Measurements from ENCODE around the gene CIDEB.
A peak's percentile ranks its signal among the peaks of the same experiment; 100 is the strongest.

The CIDEB gene

DNA sequence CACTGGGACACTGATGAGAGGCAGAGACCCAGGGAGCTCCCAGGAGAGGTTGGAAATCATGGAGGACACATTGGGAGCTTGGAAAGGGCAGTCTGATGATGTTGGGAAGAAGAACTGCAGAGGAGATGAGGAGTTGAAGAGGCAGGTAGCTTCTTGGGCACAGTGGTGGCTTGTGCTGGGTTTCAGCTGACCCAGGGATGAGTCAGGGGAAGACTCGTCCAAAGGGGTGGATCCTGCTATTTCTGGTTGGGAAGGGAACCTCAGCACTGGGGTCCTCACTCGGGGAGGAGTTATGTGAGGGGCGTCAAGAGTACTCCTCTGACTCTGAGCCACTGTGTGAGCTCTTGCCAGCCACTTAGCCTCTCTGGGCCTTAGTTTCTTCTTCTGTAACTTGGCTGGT lies 15.6 kb upstream of the CIDEB start:
- Mint-ChIP-seq H3K4me1 (peaks cover 10% of the 10 kb centered on the region), H3K27ac (no peak overlapping the region), H3K4me3 (no peak overlapping the region), H3K36me3 (no peaks in the 10 kb centered on the region), H3K27me3 (no peaks in the 10 kb centered on the region), H3K9me3 (no peaks in the 10 kb centered on the region)

DNA sequence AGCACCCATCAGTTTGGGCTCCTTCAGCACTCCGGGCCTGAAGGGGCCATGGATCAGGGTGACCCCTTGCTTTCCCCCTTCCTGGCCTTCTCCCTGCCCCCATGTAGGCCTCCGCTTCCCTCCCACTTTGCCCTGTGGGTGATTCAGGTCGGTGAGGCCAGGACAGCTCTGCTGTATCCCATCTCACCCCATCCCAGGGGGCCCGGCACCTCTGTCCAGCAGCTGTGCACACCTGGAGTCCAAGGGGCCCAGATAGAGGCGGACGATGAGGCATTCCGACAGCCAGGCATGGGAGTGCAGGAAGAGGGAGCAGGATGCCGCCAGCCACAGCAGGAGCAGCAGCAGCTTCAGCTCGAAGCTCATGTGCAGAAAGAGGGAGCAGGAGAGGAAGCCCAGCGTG lies 14.9 kb upstream of the CIDEB start:
- Mint-ChIP-seq H3K27me3 (no peaks in the 10 kb centered on the region), H3K4me3 (no peak overlapping the region), H3K9me3 (no peaks in the 10 kb centered on the region), H3K27ac (no peak overlapping the region), H3K4me1 (peaks cover 10% of the 10 kb centered on the region), H3K36me3 (no peaks in the 10 kb centered on the region)

DNA sequence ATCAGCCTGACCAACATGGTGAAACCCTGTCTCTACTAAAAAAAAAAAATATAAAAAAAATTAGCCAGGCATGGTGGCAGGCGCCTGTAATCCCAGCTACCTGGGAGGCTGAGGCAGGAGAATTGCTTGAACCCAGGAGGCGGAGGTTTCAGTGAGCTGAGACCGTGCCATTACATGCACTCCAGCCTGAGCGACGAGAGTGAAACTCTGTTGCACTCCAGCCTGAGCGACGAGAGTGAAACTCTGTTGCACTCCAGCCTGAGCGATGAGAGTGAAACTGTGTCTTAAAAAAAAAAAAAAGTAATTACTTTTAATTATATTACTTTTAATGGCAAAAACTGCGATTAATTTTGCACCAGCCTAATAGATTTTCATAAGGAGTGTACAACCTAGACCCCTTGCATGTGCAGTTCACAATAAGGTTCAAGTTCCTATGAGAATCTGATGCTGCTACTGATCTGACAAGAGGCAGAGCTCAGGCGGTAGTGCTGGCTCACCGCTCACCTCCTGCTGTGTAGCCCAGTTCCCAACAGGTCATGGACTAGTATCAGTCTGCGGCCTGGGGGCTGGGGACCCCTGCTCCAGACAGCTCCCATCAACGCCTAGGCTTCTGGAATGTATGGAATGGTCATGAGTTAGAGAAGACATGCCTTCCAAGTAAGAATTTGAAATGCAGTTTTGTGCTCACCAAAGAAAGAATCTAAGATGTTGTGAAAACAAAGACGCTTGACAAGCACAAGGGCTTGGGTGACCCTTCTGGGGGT lies 13.6 kb upstream of the CIDEB start:
- no peaks in the 10 kb centered on the region for H3K27me3 Mint-ChIP-seq
- H3K4me1 Mint-ChIP-seq: peaks cover 10% of the 10 kb centered on the region
- peaks cover 2% of the 10 kb centered on the region for H3K36me3 Mint-ChIP-seq
- H3K27ac Mint-ChIP-seq: no peak overlapping the region
- H3K4me3 Mint-ChIP-seq: no peak overlapping the region
- no peaks in the 10 kb centered on the region for H3K9me3 Mint-ChIP-seq

DNA sequence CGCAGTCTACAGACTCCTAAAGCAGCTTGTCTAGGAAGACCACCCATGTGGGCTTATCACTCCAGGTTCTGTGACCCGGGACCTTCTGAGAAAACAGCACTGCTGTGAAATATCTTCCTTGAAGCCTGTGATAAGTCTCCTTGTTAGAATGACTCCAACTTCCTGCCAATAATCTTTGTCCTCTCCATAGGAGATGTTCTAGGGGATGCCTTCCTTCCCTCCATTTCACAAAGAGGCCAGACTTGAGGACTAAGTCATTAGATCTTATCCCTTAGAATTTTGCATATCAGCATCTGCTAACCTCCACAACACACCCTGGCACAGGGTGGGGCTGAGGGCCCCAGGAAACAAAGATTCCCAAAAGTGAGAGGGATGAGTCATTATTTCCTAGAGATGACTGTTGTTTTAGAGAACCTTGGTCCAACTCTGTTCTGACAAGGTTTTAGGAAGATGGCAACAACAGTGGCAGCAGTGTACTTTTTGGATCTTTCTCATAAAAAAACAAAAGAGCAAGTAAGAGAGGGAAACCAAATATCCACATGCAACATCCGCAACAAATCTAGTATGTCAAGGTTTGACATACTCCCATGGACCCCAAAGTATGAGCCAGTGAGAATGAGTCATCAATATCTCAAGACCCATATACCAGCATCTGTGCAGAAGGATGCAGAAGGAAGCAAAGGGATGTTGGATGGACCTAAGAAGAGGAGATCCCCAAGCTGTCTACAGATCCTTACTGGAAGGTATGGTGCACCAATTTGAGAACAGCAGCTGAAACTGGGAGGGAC lies 9.6 kb upstream of the CIDEB start:
- Mint-ChIP-seq H3K27ac (peak overlapping the region; percentile 35), H3K36me3 (peaks cover 2% of the 10 kb centered on the region), H3K4me3 (peak overlapping the region; percentile 7), H3K9me3 (no peaks in the 10 kb centered on the region), H3K27me3 (no peaks in the 10 kb centered on the region), H3K4me1 (peaks cover 43% of the 10 kb centered on the region)

DNA sequence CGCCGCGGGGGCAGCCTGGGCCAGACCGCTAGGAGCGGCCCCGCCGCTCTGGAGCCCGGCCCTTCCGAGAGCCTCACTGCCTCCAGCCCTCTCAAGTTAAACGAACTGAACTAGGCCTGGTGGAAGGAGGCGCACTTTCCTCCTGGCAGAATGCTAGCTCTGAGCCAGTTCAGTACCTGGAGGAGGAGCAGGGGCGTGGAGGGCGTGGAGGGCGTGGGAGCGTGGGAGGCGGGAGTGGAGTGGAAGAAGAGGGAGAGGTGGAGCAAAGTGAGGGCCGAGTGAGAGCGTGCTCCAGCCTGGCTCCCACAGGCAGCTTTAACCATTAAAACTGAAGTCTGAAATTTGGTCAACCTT lies 8.8 kb upstream of the CIDEB start:
- peaks cover 3% of the 10 kb centered on the region for H3K36me3 Mint-ChIP-seq
- H3K9me3 Mint-ChIP-seq: no peaks in the 10 kb centered on the region
- H3K27ac Mint-ChIP-seq: no peak overlapping the region
- no peak overlapping the region for H3K4me3 Mint-ChIP-seq
- H3K27me3 Mint-ChIP-seq: no peaks in the 10 kb centered on the region
- peaks cover 51% of the 10 kb centered on the region for H3K4me1 Mint-ChIP-seq

DNA sequence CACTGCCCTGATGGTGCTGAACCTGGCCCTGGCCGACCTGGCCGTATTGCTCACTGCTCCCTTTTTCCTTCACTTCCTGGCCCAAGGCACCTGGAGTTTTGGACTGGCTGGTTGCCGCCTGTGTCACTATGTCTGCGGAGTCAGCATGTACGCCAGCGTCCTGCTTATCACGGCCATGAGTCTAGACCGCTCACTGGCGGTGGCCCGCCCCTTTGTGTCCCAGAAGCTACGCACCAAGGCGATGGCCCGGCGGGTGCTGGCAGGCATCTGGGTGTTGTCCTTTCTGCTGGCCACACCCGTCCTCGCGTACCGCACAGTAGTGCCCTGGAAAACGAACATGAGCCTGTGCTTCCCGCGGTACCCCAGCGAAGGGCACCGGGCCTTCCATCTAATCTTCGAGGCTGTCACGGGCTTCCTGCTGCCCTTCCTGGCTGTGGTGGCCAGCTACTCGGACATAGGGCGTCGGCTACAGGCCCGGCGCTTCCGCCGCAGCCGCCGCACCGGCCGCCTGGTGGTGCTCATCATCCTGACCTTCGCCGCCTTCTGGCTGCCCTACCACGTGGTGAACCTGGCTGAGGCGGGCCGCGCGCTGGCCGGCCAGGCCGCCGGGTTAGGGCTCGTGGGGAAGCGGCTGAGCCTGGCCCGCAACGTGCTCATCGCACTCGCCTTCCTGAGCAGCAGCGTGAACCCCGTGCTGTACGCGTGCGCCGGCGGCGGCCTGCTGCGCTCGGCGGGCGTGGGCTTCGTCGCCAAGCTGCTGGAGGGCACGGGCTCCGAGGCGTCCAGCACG lies 8.2 kb upstream of the CIDEB start:
- Mint-ChIP-seq H3K4me3 (no peak overlapping the region), H3K4me1 (peaks cover 53% of the 10 kb centered on the region), H3K27ac (no peak overlapping the region), H3K9me3 (no peaks in the 10 kb centered on the region), H3K36me3 (peaks cover 3% of the 10 kb centered on the region), H3K27me3 (no peaks in the 10 kb centered on the region)

DNA sequence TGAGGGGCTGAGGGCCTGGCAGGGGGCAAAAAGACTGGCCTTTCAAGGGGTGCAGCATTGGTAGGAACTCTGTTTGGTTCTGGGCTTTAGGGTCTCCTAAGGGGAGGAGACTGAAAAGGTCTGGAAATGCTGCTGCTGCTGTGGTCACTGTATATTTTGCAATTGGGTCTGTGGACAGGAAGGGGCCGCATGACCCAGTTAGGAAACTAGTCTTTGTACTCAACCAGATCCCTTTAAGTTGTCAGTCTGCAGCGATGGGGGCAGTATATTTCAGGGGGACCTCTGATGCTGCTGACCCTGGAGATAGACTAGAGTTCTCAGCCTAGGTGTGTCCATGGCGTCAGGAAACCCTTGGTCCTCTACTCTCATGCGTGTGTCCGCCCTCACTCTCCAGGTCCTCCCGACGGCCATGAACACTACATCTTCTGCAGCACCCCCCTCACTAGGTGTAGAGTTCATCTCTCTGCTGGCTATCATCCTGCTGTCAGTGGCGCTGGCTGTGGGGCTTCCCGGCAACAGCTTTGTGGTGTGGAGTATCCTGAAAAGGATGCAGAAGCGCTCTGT lies 7.5 kb upstream of the CIDEB start:
- Mint-ChIP-seq H3K4me3 (no peak overlapping the region), H3K9me3 (no peaks in the 10 kb centered on the region), H3K36me3 (peaks cover 3% of the 10 kb centered on the region), H3K4me1 (peaks cover 55% of the 10 kb centered on the region), H3K27me3 (no peaks in the 10 kb centered on the region), H3K27ac (no peak overlapping the region)

DNA sequence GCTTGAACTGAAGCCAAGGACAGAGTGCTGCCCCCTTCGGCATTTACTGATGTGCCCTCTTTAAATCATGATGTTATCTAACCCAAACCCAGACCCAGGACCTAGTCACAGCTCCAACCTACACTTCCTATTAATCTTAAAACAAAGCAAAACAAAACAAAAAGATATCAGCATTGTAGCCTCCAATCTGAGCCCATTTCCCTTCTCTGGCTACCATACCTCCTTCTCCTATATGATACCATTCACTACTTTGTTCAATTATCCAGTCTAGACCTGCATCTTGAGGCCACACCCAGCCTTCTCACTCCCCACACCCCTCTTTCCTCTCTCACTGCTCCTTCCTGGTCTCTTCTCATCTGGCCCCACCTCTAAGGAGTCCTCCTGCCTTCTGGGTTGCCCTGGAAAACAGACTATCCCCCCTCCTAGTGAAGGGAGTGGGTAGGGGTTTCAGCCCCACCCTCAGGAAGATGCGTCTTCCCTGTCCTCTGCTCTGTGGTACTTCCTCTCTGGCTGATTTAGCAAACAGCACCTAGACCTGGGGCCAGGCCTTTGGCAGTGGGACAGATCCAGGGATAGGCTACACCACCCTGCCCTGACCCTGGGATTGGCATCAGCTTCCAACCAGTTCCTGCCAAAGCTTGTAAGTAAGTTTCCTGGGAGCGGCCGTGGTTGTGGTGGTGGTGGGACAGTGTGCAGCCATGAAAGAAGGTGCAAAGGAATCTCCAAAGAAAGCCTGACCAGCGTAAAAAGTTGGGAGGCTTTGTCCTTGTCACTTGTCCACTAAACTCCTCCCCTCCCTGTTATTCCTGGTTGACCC lies 6.8 kb upstream of the CIDEB start:
- Mint-ChIP-seq H3K4me1 (peaks cover 63% of the 10 kb centered on the region), H3K4me3 (peak overlapping the region; percentile 34), H3K36me3 (peaks cover 3% of the 10 kb centered on the region), H3K9me3 (no peaks in the 10 kb centered on the region), H3K27ac (peak overlapping the region; percentile 84), H3K27me3 (no peaks in the 10 kb centered on the region)

DNA sequence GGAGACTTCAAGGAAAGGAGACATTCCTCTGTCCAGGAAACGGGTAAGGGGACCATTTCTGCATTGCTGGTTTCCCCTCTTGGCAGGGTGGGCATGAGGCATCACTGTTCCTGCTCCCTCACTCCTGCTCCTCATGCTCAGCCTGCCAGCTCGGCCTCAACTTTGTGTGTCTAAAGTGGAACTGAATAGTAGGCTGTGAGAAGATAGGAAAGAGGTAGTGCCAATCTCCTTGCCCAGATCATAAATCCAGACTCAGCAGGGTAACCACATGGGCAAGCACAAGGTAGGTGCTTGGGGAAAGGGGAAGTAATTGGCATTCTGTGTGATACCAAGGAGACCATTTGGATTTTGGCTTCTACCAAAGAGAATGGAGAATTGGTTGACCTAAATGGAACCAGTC lies 6.1 kb upstream of the CIDEB start:
- Mint-ChIP-seq H3K36me3 (peaks cover 3% of the 10 kb centered on the region), H3K9me3 (no peaks in the 10 kb centered on the region), H3K27me3 (no peaks in the 10 kb centered on the region), H3K4me3 (peak overlapping the region; percentile 35), H3K27ac (peak overlapping the region; percentile 56), H3K4me1 (peaks cover 70% of the 10 kb centered on the region)

DNA sequence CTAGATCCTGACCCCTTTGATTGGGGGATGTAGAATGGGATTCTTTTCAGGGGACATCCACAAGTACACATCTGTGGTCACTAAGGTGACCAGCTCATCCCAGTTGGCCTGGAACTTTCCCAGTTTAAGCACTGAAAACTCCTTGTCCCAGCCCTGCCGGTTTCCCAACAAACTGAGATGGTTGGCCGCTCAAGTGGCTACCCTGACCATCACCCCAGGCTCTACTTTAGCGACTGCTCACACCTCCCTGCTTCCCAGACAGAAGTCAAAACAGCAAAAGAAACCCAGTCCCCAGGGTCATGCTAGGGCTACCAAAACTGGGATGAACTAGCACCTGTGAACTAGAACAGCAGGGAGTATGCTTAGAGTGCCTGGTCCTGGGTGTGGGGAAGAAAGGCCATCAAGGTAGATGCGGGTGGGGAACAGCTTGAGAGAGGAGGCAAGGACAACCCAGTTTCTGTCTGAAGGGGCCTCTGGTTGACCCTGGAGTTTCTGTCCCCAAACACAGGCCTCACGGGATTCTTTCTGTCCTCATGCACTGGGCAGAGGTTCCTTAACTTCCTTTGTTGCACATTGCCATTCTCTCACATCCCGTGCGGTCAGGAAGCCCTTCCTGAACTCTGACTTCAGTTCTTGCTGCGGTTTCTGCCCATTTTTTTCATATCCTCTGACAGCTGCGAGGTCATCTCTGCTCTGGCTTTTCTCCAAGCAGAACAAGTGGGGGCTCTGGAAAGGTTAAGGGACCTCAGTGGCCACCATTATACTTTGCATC lies 5.1 kb upstream of the CIDEB start:
- H3K36me3 Mint-ChIP-seq: peaks cover 6% of the 10 kb centered on the region

DNA sequence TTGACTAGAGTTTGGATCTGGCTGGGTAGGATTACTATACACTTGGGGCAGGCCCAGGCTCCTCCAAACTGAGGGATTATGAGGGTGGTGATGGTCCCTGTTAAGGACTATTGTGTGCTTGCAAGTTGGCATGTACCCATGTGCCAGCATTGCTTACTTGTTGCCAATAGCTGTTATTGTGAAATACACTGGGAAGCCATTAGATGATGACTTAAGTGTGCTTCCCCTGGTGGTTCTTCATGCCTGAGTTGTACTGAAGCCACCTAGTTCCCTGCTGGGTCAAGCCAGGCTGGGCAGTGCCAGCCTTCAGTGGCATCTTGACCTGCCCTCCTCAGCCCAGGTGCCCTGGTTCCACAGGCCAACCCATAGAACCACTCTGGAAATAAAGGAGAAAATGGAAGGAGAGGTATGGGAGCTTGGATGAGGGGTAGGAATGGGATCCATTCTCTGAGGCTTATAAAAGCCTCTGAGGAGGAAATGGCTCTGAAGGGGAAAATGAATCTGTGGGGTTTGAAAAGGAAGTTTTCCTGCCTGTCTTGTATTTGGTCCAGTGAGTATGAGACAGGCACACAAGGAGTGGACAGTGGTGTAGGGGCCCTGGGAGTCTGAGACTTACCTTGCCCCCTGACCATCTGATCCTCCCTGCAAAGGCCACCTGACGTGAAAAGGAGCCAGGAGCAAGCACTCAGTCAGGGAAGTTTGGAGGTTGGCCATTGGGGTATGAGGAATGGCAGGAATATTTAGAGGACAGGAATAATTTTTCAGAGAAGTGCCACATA lies 4.2 kb upstream of the CIDEB start:
- Mint-ChIP-seq H3K27ac (peak overlapping the region; percentile 82), H3K9me3 (no peaks in the 10 kb centered on the region), H3K4me3 (peak overlapping the region; percentile 80), H3K36me3 (peaks cover 4% of the 10 kb centered on the region), H3K4me1 (peaks cover 75% of the 10 kb centered on the region), H3K27me3 (no peaks in the 10 kb centered on the region)

More for the DNA sequence above, 5.1 kb upstream of the CIDEB start:
- H3K27ac Mint-ChIP-seq: peak overlapping the region; percentile 82
- peak overlapping the region; percentile 80 for H3K4me3 Mint-ChIP-seq
- no peaks in the 10 kb centered on the region for H3K9me3 Mint-ChIP-seq
- H3K4me1 Mint-ChIP-seq: peaks cover 76% of the 10 kb centered on the region
- H3K27me3 Mint-ChIP-seq: no peaks in the 10 kb centered on the region

DNA sequence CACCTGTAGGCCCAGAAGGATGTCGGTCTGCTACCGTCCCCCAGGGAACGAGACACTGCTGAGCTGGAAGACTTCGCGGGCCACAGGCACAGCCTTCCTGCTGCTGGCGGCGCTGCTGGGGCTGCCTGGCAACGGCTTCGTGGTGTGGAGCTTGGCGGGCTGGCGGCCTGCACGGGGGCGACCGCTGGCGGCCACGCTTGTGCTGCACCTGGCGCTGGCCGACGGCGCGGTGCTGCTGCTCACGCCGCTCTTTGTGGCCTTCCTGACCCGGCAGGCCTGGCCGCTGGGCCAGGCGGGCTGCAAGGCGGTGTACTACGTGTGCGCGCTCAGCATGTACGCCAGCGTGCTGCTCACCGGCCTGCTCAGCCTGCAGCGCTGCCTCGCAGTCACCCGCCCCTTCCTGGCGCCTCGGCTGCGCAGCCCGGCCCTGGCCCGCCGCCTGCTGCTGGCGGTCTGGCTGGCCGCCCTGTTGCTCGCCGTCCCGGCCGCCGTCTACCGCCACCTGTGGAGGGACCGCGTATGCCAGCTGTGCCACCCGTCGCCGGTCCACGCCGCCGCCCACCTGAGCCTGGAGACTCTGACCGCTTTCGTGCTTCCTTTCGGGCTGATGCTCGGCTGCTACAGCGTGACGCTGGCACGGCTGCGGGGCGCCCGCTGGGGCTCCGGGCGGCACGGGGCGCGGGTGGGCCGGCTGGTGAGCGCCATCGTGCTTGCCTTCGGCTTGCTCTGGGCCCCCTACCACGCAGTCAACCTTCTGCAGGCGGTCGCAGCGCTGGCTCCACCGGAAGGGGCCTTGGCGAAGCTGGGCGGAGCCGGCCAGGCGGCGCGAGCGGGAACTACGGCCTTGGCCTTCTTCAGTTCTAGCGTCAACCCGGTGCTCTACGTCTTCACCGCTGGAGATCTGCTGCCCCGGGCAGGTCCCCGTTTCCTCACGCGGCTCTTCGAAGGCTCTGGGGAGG lies 3.1 kb upstream of the CIDEB start, which contains the start of gene LTB4R:
Gene LTB4R, plus strand, starts transcription at position 857 of the 959 bp plus-strand sequence. CDS start 4,150 bp downstream, outside the sequence.
- peak within 1 kb of the TSS; percentile 87 for H3K27ac Mint-ChIP-seq
- peak within 1 kb of the TSS; percentile 83 for H3K4me3 Mint-ChIP-seq
- H3K27me3 Mint-ChIP-seq: no peaks in the 10 kb centered on the region
- H3K36me3 Mint-ChIP-seq: peaks cover 7% of the 10 kb centered on the region
- no peaks in the 10 kb centered on the region for H3K9me3 Mint-ChIP-seq
- H3K4me1 Mint-ChIP-seq: peaks cover 75% of the 10 kb centered on the region

DNA sequence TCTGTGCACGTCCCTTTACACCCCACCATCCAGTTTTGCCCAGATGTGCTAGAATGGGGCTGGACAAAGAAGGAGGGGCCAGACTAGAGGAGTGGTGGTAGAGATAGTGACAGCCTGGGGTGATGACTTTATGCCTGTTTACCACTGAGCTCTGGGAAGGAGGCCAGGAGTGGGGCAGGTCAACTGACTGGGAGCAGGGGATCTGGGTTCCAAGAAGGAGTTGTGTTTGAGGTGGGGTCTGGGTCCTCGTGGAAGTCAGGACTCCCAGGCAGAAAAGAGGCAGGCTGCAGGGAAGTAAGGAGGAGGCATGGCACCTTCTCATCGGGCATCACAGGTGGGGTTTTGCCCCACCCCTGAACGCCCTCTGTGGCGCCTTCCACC lies 2.5 kb upstream of the CIDEB start:
- no peaks in the 10 kb centered on the region for H3K9me3 Mint-ChIP-seq
- H3K4me1 Mint-ChIP-seq: peaks cover 71% of the 10 kb centered on the region
- no peaks in the 10 kb centered on the region for H3K27me3 Mint-ChIP-seq
- peak overlapping the region; percentile 83 for H3K4me3 Mint-ChIP-seq
- H3K36me3 Mint-ChIP-seq: peaks cover 11% of the 10 kb centered on the region
- peak overlapping the region; percentile 87 for H3K27ac Mint-ChIP-seq

Measured in activated naive CD4-positive, alpha-beta T cell treated with anti-CD3 and anti-CD28 coated beads, Interleukin-2, amount 50 U/mL, for 24 hours (primary cell).